GM23248 (cell line): ENCODE results near the gene SDR42E2. TPM values are rescaled to one million over a fixed set of nuclear protein-coding genes. Genes with fewer than 3 reads are reported as not detected.

Source experiments
- DNase-seq: peaks from one replicate; pipeline ENCODE4 v3.0.0-alpha.2; 2015
- H2AFZ ChIP-seq: fragments of 200-600 bp; sonication (generic); 2 replicates; pipeline ENCODE4 v1.6.1; 2016; ENCODE audit warnings: antibody characterized with exemption
- H3F3A ChIP-seq: fragments of 200-600 bp; sonication (generic); 2 replicates; pipeline ENCODE4 v1.6.1; 2016; ENCODE audit warnings: mild to moderate bottlenecking, antibody characterized with exemption, mixed run types; ENCODE audit not compliant: insufficient read depth
- H3K27ac ChIP-seq: fragments of 200-600 bp; sonication (generic); 2 replicates; pipeline ENCODE4 v1.5.1; 2016; ENCODE audit warnings: mild to moderate bottlenecking
- H3K27me3 ChIP-seq: fragments of 200-600 bp; sonication (generic); replicated peaks from 2 replicates; pipeline ENCODE4 v1.6.1; 2016; ENCODE audit warnings: mild to moderate bottlenecking; ENCODE audit not compliant: insufficient read depth
- H3K36me3 ChIP-seq: fragments of 200-600 bp; sonication (generic); 2 replicates; pipeline ENCODE4 v1.6.1; 2016; ENCODE audit warnings: low read depth, mild to moderate bottlenecking
- H3K4me1 ChIP-seq: fragments of 200-600 bp; sonication (generic); 2 replicates; pipeline ENCODE4 v1.6.1; 2016; ENCODE audit warnings: mild to moderate bottlenecking; ENCODE audit not compliant: insufficient read depth
- H3K4me2 ChIP-seq: fragments of 200-600 bp; sonication (generic); one replicate; pipeline ENCODE4 v1.6.1; 2016; ENCODE audit warnings: mild to moderate bottlenecking; ENCODE audit not compliant: unreplicated experiment
- H3K4me3 ChIP-seq: fragments of 200-600 bp; sonication (generic); 2 replicates; pipeline ENCODE4 v1.5.1; 2016; ENCODE audit warnings: mild to moderate bottlenecking
- H3K79me2 ChIP-seq: fragments of 200-600 bp; sonication (generic); 2 replicates; pipeline ENCODE4 v1.6.1; 2016; ENCODE audit warnings: mild to moderate bottlenecking; ENCODE audit not compliant: insufficient read depth
- H3K9ac ChIP-seq: fragments of 200-600 bp; sonication (generic); 2 replicates; pipeline ENCODE4 v1.6.1; 2016; ENCODE audit warnings: mild to moderate bottlenecking
- H3K9me2 ChIP-seq: fragments of 200-600 bp; sonication (generic); 2 replicates; pipeline ENCODE4 v1.6.1; 2016; ENCODE audit warnings: mixed run types, mild to moderate bottlenecking, moderate library complexity; ENCODE audit not compliant: insufficient read depth
- H3K9me3 ChIP-seq: fragments of 200-600 bp; sonication (generic); one replicate; pipeline ENCODE4 v1.6.1; 2017; ENCODE audit warnings: low read depth
- H4K20me1 ChIP-seq: fragments of 200-600 bp; sonication (generic); 2 replicates; pipeline ENCODE4 v1.6.0; 2016; ENCODE audit not compliant: insufficient read depth
- EZH2 ChIP-seq: fragments of 200-600 bp; sonication (generic); IDR thresholded peaks from 2 replicates; pipeline ENCODE4 v1.6.1; 2018; ENCODE audit warnings: antibody characterized with exemption, mild to moderate bottlenecking; ENCODE audit not compliant: insufficient read depth, poor library complexity, severe bottlenecking
- EZH2phosphoT487 ChIP-seq: fragments of 200-600 bp; sonication (generic); IDR thresholded peaks from 2 replicates; pipeline ENCODE4 v1.6.1; 2018; ENCODE audit warnings: antibody characterized with exemption, moderate library complexity, mild to moderate bottlenecking, low read depth; ENCODE audit not compliant: insufficient read depth
- WGBS, 2 experiments: methylation state at CpG; one replicate each; pipeline ENCODE4 v1.1.6; 2015 to 2017; ENCODE audit warnings: low lambda C conversion rate in 2 of 2, low coverage in 1 of 2; ENCODE audit errors: missing lambda C conversion rate in 2 of 2; 5-methylcytosine and 5-hydroxymethylcytosine counted together
- in situ Hi-C: fragments of 300-500 bp; cut with MboI; formaldehyde crosslinking; loops from 2 replicates; pipeline ENCODE4 v1.15.0; 2020
- polyA plus RNA-seq: library from polyadenylated mRNA; unstranded; fragments of >200 nt; fragmentation: Nextera tagmentation; extraction: Ambion mirVana; gene quantifications from 2 replicates; pipeline ENCODE4 v1.2.1, GENCODE V29; 2016
- total RNA-seq: library from RNA; depleted of rRNA; stranded (reverse); fragments of >200 nt; shearing (Covaris generic); gene quantifications from 2 replicates; pipeline ENCODE4 v1.2.3, GENCODE V29; 2014

The SDR42E2 gene
- total and polyA plus RNA-seq, 2 experiments from 2014 or later = not detected

DNA sequence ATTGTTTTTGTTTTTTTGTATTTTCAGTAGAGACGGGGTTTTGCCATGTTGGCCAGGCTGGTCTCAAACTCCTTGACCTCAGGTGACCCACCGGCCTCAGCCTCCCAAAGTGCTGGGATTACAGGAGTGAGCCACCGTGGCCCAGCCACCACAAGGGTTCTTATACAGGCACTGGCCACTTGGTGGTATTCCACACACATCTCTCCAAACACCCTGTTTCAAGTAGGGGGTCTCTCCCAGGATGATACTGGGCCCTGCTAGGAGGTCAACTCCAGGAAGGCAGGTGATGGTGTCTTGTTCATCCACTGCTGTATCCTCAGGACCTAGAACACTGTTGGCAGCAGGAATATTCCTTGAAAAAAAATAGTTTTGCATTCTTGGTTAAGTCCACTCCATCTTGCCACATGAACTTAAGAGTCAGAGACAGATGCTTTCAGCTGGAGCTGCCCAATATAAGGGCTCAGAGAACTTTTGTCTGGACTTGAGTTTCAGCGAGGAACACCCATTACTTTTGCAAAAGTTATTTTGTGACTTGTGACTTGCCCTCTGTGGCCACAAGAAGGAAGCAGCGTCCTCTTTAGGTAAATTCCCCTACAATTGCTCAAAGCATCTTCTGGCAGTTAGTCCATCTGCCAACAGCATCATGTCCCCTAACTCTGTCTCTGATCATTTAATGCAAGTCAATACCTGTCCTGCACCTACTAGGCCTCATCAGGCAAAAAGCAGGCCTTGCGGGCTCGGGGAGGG, 36.4 kb downstream of the SDR42E2 start:
- peak overlapping the region; percentile 99 for H3K27ac ChIP-seq
- no peaks in the 10 kb centered on the region for H4K20me1 ChIP-seq
- TF ChIP-seq EZH2phosphoT487 (no peak), EZH2 (no peak)
- WGBS, 2 experiments = 46 to 53% methylated on average over 7 of the region's 7 CpGs
- H3F3A ChIP-seq = peaks cover 28% of the 10 kb centered on the region
- H3K4me1 ChIP-seq = peaks cover 20% of the 10 kb centered on the region
- H3K9ac ChIP-seq = peak overlapping the region; percentile 93
- H3K79me2 ChIP-seq = no peaks in the 10 kb centered on the region
- H3K9me2 ChIP-seq = no peaks in the 10 kb centered on the region
- no peaks in the 10 kb centered on the region for H3K36me3 ChIP-seq
- H3K4me2 ChIP-seq = peak overlapping the region; percentile 68
- H3K27me3 ChIP-seq = no peaks in the 10 kb centered on the region
- peak overlapping the region; percentile 77 for H2AFZ ChIP-seq
- H3K4me3 ChIP-seq = peak overlapping the region; percentile 43; the same call in 1 of the 2 replicates
- in situ Hi-C loops = loop anchor here (5.0 kb wide), 1 partner anchor 99 kb away; the partner anchor contains the start of gene POLR3E
- DNase-seq = peak; percentile 74
- no peaks in the 10 kb centered on the region for H3K9me3 ChIP-seq

DNA sequence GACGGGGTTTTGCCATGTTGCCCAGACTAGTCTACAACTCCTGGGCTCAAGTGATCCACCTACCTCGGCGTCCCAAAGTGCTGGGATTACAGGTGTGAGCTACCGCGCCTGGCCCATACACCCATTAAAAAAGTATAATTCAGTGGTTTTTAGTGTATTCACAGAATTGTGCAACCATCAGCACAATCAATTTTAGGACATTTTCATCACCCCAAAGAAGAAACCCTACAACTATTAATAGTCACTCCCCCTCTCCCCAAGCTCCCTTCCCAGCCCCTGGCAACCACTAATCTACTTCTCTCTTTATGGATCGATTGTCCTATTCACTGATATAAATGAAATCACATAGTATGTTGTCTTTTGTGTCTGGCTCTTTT, 39.9 kb downstream of the SDR42E2 start:
- no peak overlapping the region for H3K4me3 ChIP-seq
- H3K36me3 ChIP-seq = no peaks in the 10 kb centered on the region
- DNase-seq = no peak
- H3K27me3 ChIP-seq = no peaks in the 10 kb centered on the region
- H3K27ac ChIP-seq = no peak overlapping the region
- peaks cover 24% of the 10 kb centered on the region for H3K4me1 ChIP-seq
- H3F3A ChIP-seq = peaks cover 40% of the 10 kb centered on the region
- H3K79me2 ChIP-seq = peaks cover 8% of the 10 kb centered on the region
- H3K9me3 ChIP-seq = no peaks in the 10 kb centered on the region
- in situ Hi-C loops = no loop called here
- H3K9me2 ChIP-seq = no peaks in the 10 kb centered on the region
- no peaks in the 10 kb centered on the region for H4K20me1 ChIP-seq
- WGBS, 2 experiments = 95 to 98% methylated on average over 6 of the region's 6 CpGs
- H2AFZ ChIP-seq = no peak overlapping the region
- H3K9ac ChIP-seq = no peak overlapping the region
- H3K4me2 ChIP-seq = no peak overlapping the region
- no peak for TF ChIP-seq EZH2phosphoT487
- TF ChIP-seq EZH2 = no peak

DNA sequence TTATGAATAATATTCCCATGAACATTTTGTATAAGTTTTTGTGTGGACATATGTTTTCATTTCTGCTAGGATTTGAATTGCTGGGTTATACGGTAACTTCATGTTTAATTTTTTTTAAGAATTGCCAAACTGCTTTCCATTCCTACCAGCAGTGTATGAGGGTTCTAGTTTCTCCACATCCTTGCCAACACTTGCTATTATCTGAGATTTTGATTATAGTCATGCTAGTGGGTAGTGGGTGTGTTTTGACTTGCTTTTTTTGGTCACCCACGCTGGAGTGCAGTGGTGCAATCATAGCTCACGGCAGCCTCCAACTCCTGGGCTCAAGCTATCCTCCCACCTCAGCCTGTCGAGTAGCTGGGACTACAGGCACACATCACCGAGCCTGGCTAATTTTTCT, 40.8 kb downstream of the SDR42E2 start:
- H3K27ac ChIP-seq = no peak overlapping the region
- WGBS, 2 experiments = 82 to 85% methylated on average over 5 of the region's 5 CpGs
- no peak overlapping the region for H3K4me3 ChIP-seq
- no peak for TF ChIP-seq EZH2
- no peak for TF ChIP-seq EZH2phosphoT487
- no peaks in the 10 kb centered on the region for H3K9me2 ChIP-seq
- no peaks in the 10 kb centered on the region for H3K9me3 ChIP-seq
- no peak overlapping the region for H2AFZ ChIP-seq
- H3F3A ChIP-seq = peaks cover 32% of the 10 kb centered on the region
- no peaks in the 10 kb centered on the region for H3K36me3 ChIP-seq
- in situ Hi-C loops = no loop called here
- peaks cover 16% of the 10 kb centered on the region for H3K79me2 ChIP-seq
- peaks cover 31% of the 10 kb centered on the region for H3K4me1 ChIP-seq
- no peak for DNase-seq
- no peaks in the 10 kb centered on the region for H3K27me3 ChIP-seq
- no peak overlapping the region for H3K4me2 ChIP-seq
- H4K20me1 ChIP-seq = no peaks in the 10 kb centered on the region
- H3K9ac ChIP-seq = no peak overlapping the region

DNA sequence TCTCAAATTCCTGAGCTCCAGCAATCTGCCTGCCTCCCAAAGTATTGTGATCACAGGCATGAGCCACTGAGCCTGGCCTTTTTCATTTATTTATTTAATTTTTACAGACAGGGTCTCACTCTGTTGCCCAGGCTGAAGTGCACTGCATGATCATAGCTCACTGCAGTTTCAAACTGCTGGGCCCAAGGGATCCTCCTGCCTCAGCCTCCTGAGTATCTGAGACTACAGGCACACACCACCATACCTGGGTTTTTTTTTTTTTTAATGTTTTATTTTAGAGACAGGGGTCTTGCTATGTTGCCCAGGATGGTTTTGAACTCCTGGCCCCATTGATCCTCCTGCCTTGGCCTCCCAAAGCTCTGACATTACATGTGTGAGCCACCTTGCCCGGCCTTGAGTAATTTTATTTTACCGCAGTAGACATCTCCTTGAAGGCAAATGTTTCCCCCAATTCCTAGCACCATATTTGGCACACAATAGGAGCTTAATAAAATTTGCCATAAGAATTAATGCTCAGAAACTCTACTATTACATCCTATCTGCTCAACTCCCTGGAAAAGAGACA, 41.9 kb downstream of the SDR42E2 start:
- Histone ChIP-seq H3K27ac (no peak overlapping the region), H4K20me1 (no peaks in the 10 kb centered on the region), H3K27me3 (no peaks in the 10 kb centered on the region), H3K36me3 (no peaks in the 10 kb centered on the region), H3F3A (peaks cover 22% of the 10 kb centered on the region), H2AFZ (no peak overlapping the region), H3K4me3 (no peak overlapping the region), H3K4me2 (no peak overlapping the region), H3K4me1 (peaks cover 27% of the 10 kb centered on the region), H3K9ac (no peak overlapping the region), H3K79me2 (peaks cover 27% of the 10 kb centered on the region), H3K9me3 (no peaks in the 10 kb centered on the region), H3K9me2 (no peaks in the 10 kb centered on the region)
- in situ Hi-C loops = no loop called here
- TF ChIP-seq EZH2phosphoT487 (no peak), EZH2 (no peak)
- no peak for DNase-seq
- 98 to 100% methylated on average over 2 of the region's 2 CpGs for WGBS, 2 experiments
